KOPT-K1 (cell line): Measurements from ENCODE around the gene ITGA7.

ENCODE experiments used
- H3K27ac ChIP-seq: fragments of 200-600 bp; sonication (generic); 2 replicates; pipeline ENCODE4 v1.5.1; 2016; ENCODE audit warnings: antibody characterized with exemption, mild to moderate bottlenecking, low read depth, low read length; ENCODE audit not compliant: poor library complexity, severe bottlenecking
- H3K36me3 ChIP-seq: fragments of 200-600 bp; sonication (generic); 2 replicates; pipeline ENCODE4 v1.5.1; 2017; ENCODE audit warnings: antibody characterized with exemption, mild to moderate bottlenecking, low read length, moderate library complexity; ENCODE audit not compliant: insufficient read depth
- H3K9me3 ChIP-seq: fragments of 200-600 bp; sonication (generic); 2 replicates; pipeline ENCODE4 v1.5.1; 2017; ENCODE audit warnings: antibody characterized with exemption, low read length, mild to moderate bottlenecking; ENCODE audit not compliant: insufficient read depth, poor library complexity, severe bottlenecking

ITGA7 gene

DNA sequence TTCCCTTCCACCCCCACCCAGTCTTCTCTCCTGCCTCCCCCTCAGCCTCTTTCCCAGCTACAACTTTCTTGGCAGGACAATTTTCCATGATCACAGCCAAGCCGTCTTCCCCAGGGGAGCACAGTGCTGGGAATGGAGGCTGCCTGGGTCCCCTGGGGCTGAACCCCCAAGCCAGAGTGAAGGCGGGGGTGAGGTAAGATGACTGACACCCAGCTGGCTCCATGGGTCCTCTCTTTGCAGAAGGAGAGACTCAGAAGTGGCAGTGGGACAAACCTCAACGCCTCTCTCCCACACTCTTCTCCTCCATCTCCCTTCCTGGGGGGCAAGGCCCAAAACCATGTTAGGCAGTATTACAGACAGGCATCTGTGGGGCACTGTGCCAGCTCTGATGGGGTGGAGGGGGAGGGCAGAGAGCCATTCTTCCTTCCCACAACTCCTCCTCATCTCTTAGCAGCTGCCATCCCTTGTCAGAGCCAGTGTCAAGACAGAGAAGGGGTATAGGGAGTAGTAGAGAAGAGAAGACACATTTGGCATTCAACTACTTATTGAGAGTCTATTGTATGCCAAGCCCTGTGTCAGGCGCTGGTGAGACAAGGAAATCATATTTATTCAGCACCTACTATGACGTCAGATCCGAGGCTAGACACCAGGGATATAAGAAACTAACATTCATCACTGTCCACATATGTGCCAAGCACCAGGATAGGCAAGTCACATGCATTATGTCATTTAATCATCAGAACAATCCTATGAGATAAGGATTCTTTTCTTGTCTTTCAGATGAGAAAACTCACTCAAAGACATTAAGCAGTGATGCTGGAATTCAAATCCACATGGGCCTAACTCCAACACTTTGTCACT is 3.6 kb downstream of the ITGA7 start:
- no peaks in the 10 kb centered on the region for H3K9me3 ChIP-seq
- H3K36me3 ChIP-seq: no peaks in the 10 kb centered on the region
- no peak overlapping the region for H3K27ac ChIP-seq

DNA sequence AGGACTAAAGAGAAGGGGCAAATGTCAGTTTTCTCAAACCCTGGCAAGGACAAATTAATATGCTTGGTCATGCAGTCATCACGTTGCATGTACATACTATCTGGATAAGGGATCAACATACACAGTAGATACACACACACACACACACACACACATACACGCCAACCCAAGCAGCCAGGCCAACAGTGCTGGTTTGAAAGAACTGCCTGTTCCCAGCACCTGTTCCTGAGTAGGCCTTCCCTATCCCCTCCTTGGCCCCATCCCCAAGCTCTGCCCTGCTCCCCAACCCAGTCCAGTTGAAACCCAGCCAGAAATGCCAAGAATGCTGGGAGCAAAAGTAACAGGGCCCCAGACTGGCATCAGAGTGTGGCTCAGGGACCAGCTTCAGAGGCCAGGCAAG is 4.4 kb downstream of the ITGA7 start:
- Histone ChIP-seq H3K27ac (no peak overlapping the region), H3K9me3 (no peaks in the 10 kb centered on the region), H3K36me3 (no peaks in the 10 kb centered on the region)

DNA sequence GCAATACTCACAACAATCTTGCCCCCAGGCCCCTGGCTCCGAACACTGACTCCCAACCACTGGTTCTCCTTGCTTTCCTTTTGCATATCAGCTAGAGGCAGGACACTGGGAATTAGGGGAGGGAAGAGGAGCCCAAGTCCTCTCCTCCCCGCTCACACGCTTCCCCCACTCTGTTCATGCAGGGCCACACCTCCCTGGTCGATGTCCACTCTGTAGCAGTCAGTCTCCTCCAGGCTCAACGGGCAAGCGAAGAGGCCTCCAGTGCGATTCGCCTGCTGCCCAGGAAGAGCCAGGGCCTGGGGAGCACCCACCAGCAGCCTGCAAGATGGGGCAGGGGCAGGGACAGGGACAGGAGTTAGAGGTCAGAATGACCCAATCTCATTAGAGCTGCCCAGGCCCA is 4.8 kb downstream of the ITGA7 start:
- H3K36me3 ChIP-seq: no peaks in the 10 kb centered on the region
- H3K9me3 ChIP-seq: no peaks in the 10 kb centered on the region
- no peak overlapping the region for H3K27ac ChIP-seq

DNA sequence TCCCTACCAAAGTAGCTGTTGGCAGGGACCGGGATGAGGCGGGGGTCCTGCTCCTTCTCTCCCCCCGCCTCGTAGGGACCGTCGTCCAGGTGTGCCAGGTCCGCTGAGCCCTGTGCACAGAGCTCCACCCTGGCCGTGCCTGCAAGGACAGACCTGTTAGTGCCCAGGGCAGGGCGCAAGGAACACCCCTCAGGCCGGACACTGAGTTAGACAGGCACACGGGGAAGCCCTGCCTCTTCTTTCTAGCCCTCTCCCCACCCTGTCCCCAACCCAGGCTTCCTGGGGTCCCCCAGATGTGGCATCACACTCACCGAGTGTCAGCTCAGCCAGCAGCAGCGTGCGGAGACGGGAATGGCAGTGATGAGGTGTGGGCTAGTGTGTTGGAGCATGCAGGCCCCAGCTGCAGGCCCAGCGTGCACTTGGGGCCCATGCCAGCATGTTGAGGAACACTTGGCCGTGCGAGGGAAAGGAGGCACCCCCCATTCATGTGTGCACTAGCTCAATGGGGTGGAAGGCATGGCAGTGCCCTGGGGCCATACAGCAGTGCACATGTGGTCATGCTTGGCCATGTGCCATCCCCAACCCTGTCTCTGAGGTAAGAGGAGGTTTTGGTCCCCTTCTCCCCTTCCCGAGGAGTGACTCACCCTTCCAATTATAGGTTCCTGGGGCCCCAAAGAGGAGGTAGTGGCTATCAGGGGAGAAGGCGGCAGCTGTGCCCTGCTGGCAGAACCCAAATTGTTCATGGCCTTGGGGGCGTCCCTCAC is 7.3 kb downstream of the ITGA7 start:
- no peak overlapping the region for H3K27ac ChIP-seq
- no peaks in the 10 kb centered on the region for H3K36me3 ChIP-seq
- H3K9me3 ChIP-seq: no peaks in the 10 kb centered on the region

DNA sequence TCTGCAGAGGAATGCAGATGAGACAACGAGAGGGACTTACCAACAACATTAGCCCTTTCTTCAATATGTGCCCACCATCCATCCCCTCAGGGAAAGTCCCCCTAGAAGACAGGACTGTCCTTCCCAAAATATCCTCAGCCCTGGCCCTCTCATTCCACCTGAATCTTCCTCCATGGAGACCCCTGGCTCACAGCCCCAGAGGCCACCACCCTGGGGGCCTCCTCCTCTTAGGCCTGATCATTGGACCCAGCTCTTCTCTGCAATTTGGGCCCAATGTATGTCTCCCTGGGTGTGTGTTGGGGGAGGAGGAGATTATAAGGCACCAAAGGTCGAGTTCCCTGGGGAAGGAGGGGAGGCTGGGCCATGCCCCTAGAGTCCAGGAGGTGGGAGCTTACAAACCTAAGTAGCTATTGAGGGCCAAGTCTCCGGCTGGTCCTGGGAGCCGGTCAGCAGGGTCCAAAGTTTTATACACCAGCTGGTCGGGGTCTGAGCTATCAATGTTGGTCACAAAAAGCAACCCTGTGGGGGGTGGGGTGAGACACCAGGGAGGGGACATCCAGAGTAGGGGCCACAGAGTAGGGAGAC is 8.1 kb downstream of the ITGA7 start:
- Histone ChIP-seq H3K27ac (no peak overlapping the region), H3K36me3 (no peaks in the 10 kb centered on the region), H3K9me3 (no peaks in the 10 kb centered on the region)

DNA sequence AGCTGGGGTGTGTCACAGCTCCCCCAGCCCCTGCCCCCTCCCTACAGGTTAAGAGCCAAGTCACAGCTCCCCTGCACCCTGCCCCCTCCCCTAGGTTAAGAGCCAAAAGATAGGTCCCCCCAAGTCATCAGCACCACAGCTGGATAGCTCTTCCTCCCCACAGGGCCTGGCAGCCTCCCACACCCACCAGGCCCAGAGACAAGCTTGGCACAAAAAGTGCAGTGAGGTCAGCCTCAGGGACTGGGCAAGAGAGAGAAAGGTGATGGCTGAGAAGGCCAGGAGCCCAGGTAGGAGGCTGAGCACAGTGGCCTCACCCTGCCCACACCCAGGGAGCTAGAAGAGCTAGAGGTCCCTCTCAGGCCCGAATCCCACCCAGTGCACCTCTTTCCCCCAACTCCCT is 8.7 kb downstream of the ITGA7 start:
- Histone ChIP-seq H3K27ac (no peak overlapping the region), H3K9me3 (no peaks in the 10 kb centered on the region), H3K36me3 (no peaks in the 10 kb centered on the region)

DNA sequence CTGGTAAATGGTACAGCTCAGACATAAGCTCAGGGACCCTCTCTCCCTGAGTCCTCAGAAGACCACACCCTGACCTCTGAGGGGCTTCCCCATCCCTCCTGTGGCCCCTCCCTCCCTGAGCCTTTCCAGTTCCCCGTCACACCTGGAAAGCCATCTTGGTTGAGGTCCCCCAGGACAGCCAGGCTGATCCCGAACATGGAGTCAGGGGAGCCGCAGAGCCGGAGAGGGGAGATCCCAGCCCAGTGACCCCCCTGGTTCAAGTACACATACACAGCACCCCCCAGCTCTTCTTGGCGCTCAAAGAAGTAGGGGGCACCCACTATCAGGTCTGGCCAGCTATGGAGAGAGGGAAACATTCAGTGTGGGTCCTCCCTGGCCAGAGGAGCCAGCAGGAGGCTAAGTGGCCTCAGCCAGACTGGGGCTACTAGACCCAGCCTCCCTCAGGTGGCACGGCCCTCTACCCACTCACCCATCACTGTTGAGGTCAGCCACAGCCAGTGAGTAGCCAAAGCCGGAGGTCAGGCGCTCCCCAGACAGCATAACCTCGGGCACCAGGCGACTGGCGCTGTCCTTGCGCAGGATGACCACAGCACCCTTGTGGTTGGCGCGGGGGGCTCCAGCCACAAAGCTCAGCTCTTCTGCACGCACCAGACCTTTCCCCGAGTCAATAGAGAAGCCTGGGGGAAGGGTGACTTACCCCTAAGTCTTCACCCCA is 9.3 kb downstream of the ITGA7 start:
- Histone ChIP-seq H3K27ac (no peak overlapping the region), H3K36me3 (no peaks in the 10 kb centered on the region), H3K9me3 (no peaks in the 10 kb centered on the region)

DNA sequence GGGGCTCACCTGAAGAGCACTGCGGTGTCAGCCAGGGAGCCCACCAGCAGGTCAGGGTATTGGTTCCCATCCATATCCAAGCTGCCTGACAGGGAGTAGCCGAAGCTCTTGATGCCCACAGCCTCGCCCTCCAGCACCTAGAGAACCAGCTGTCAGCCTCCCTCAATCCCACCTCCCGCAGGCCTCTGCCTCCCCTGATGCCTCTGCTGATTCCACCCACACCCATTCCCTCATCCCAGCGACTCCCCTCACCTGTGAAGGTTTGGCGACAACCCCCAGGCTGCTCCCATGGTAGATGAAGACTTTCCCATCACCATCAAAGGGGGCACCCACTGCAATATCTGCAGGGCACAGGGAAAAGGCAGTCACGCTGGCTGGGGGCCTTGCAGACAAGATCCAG is 10.0 kb downstream of the ITGA7 start:
- H3K36me3 ChIP-seq: no peaks in the 10 kb centered on the region
- H3K27ac ChIP-seq: no peak overlapping the region
- no peaks in the 10 kb centered on the region for H3K9me3 ChIP-seq

DNA sequence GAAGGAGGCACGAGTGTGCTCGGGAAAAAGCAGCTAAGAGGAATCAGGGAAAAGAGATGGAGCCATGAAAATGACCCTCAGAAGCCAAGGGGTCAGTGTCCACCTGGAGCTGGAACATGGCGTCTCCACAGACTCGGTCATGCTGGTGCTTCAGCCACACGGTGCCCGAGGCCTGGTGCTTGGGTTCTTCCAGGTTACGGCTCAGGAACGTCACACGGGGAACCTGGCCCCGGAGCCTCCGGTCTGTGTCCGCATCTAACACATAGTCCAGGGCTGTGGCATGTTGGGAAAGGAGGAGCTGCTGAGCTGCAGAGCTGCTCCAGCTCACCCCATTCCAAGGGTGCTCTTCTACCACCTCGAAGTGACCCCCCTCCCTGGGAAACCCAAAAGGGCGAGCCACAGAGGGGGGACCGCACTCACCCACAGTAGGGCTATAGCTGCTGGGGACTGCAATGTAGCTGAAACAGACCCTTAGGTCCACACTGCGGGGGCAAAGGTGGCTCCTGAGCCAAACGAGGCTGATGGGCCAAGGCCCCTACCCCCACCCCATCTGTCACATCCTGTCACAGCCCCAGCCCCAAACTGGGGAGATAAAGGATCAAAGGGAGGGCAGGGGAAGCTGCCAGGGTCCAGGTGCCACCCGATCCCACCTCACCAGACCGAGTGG is 10.8 kb downstream of the ITGA7 start:
- H3K36me3 ChIP-seq: no peaks in the 10 kb centered on the region
- no peaks in the 10 kb centered on the region for H3K9me3 ChIP-seq
- no peak overlapping the region for H3K27ac ChIP-seq

DNA sequence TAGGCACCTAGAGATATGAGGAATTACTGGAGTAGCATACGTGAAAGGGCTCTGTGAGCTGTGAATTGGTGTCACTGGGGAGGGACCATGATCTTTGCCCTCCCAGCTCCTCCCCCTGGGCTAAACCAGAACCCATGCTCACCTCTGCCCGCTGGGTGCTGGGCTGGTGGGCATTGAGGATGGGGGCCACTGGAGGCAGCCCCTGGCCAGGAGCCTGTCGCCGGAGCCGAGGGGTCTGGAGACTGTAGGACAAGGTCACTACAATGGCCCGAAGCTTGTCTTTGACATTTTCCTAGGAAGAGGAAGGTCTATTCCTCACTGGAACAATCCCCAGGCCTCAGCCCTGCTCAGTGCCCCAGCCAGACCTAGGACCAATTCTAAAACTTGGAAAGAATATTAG is 11.6 kb downstream of the ITGA7 start:
- no peak overlapping the region for H3K27ac ChIP-seq
- H3K36me3 ChIP-seq: no peaks in the 10 kb centered on the region
- no peaks in the 10 kb centered on the region for H3K9me3 ChIP-seq

DNA sequence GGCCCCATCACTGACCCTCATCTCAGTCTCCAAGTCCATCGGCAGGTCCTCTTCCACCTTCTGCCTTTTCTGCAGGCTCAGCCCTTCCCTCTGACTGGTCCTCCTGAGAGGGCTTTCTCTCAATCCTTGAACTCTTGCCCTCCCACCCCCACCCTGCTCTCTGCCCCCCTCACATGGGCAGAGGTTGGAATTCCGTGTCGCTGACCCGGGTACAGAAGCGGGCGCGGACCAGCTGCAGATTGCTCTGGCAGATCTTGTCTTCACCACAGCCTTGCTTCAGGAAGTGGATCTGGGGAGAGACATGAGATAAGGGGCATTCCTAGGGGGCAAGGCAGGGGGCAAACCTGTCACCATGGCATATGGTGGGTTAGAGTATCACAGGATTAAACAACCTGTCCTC is 12.4 kb downstream of the ITGA7 start:
- Histone ChIP-seq H3K27ac (no peak overlapping the region), H3K36me3 (no peaks in the 10 kb centered on the region), H3K9me3 (no peaks in the 10 kb centered on the region)

DNA sequence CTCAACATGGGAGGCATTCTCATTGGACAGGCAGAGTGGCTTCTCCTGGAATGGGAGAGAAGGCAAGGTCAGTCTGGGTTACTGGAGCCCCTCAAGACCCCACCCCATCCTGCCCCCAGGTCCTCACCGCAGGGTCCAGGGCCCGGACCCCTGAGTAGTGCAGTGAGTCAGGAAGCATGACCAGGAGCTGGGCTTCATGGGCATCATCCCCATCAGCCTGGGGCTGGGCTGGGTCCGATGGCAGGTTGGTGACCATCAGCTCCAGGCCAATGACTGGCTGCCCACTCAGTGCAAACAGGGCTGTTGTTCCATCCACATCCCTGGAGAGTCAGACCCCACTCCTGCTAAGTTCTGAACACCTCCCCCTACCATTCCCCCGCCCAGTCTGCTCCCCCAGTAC is 13.1 kb downstream of the ITGA7 start:
- Histone ChIP-seq H3K27ac (no peak overlapping the region), H3K9me3 (no peaks in the 10 kb centered on the region), H3K36me3 (no peaks in the 10 kb centered on the region)

DNA sequence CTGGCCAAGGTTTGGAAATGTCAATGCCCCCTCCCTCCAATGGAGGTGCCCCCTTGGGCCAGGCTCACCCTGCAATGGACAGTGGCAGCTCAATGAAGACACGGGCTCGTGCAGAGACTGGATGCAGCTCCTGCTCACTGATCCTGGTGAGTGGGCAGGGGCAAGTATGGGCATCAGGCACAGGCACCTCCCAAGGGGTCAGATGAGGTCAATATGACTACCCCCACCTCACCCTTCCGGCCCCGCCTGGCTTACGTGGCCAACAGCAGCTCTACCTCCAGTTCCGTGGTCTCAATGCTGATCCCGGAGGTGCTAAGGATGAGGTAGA is 13.6 kb downstream of the ITGA7 start:
- H3K9me3 ChIP-seq: no peaks in the 10 kb centered on the region
- H3K36me3 ChIP-seq: no peaks in the 10 kb centered on the region
- no peak overlapping the region for H3K27ac ChIP-seq

DNA sequence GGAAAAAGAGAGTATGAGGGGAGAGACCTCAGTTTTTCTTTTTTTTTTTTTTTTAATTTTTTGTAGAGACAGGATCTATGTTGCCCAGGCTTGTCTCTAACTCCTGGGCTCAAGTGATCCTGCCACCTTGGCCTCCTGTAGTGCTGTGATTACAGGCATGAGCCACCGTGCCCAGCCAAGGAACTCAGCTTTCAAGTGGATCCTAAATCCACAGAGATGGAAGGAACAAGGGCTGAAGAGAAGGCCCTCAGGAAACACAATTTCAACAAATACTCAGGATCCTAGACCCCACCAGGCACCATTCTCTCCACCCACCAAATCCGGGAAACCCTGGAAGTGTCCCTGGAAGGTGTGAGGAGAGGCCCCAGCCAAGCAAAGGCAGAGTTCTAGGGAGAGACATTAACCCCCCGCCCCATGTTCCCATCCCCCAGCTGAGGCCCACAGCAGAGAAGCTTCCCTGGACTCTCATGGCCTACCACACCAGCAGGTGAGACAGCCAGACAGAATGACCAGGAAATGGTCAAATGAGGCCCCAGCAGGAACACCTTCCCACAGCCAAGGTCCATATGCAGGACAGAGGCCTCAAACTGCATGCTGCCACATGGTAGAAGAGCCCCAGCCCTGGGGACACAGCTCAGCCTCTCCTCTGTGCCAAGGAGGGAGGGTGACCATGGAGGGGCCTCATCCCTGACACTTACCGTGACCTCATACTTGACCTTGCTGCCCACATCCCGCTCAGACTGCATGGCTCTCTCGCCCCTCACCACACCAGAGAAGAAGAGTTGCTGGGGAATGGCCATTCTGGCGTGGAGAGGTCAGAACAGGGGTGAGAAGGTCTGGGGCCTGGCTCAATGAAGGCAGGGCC is 14.1 kb downstream of the ITGA7 start:
- Histone ChIP-seq H3K27ac (no peak overlapping the region), H3K9me3 (no peaks in the 10 kb centered on the region), H3K36me3 (no peaks in the 10 kb centered on the region)
